Activated T-helper 17 cell treated with anti-CD3 and anti-CD28 coated beads, Interleukin-2, amount 50 U/mL, for 72 hours (primary cell): Measurements from ENCODE around the gene ZYG11A. TPM values are rescaled to one million over a fixed set of nuclear protein-coding genes. Genes with fewer than 3 reads are reported as not detected.
A peak's percentile ranks its signal among the peaks of the same experiment; 100 is the strongest.
"Not testable (repeated sequence)": the region's sequence is repeated elsewhere in the genome, so short reads cannot be mapped to it uniquely, and the experiment has no call there.

ENCODE experiments used
- ATAC-seq: fragments of 150-1000 bp; cut with Tn5 transposase; replicated peaks from 2 replicates; pipeline ENCODE4 v1.10.0; 2021; ENCODE audit warnings: mild to moderate bottlenecking, moderate library complexity
- H3K27ac Mint-ChIP-seq: one replicate; pipeline ENCODE4 v1.8.0; 2022; ENCODE audit warnings: mixed read lengths
- H3K27me3 Mint-ChIP-seq: one replicate; pipeline ENCODE4 v1.8.0; 2022; ENCODE audit warnings: mixed read lengths
- H3K36me3 Mint-ChIP-seq: one replicate; pipeline ENCODE4 v1.8.0; 2022; ENCODE audit warnings: low read depth, mild to moderate bottlenecking, mixed read lengths
- H3K4me1 Mint-ChIP-seq: one replicate; pipeline ENCODE4 v1.8.0; 2022; ENCODE audit warnings: mixed read lengths
- H3K4me3 Mint-ChIP-seq: one replicate; pipeline ENCODE4 v1.8.0; 2022; ENCODE audit warnings: mild to moderate bottlenecking, mixed read lengths
- H3K9me3 Mint-ChIP-seq: one replicate; pipeline ENCODE4 v1.8.0; 2022; ENCODE audit warnings: mixed read lengths
- total RNA-seq, 2 donors: library from RNA; stranded (reverse); gene quantifications; one replicate each; pipeline ENCODE4 v1.2.3, GENCODE V29; 2022

ZYG11A gene
- under 1 TPM; 0.13 to 0.26 TPM for total RNA-seq

GRCh38 chr1:52842643-52843310 lies at the start of gene ZYG11A:
ZYG11A (plus strand) TSS chr1:52842760; CDS start chr1:52842884, 124 bp downstream.
- Mint-ChIP-seq H3K4me1 (no peaks in the 10 kb centered on the region), H3K27ac (no peak within 1 kb of the TSS), H3K9me3 (no peaks in the 10 kb centered on the region), H3K27me3 (peaks cover 15% of the 10 kb centered on the region), H3K36me3 (peaks cover 6% of the 10 kb centered on the region), H3K4me3 (peak within 1 kb of the TSS; percentile 60)
- ATAC-seq, result peak; percentile 92

- not testable (repeated sequence) for H3K27ac Mint-ChIP-seq, H3K27me3 Mint-ChIP-seq, H3K4me3 Mint-ChIP-seq, H3K4me1 Mint-ChIP-seq, ATAC-seq, H3K9me3 Mint-ChIP-seq
- peaks cover 47% of the 10 kb centered on the region for H3K36me3 Mint-ChIP-seq
These were observed 48.8 kb upstream of the ZYG11A start for GRCh38 chr1:52793717-52794116.

GRCh38 chr1:52795464-52795863 lies 47.1 kb upstream of the ZYG11A start:
- ATAC-seq, result no peak

GRCh38 chr1:52798331-52798730 lies 44.2 kb upstream of the ZYG11A start:
- Mint-ChIP-seq H3K27ac (no peak overlapping the region), H3K27me3 (no peaks in the 10 kb centered on the region), H3K4me1 (no peaks in the 10 kb centered on the region), H3K36me3 (peaks cover 35% of the 10 kb centered on the region), H3K9me3 (no peaks in the 10 kb centered on the region), H3K4me3 (no peak overlapping the region)
- ATAC-seq, result no peak

More at GRCh38 chr1:52795464-52795863, 47.1 kb upstream of the ZYG11A start:
- Mint-ChIP-seq H3K27me3 (no peaks in the 10 kb centered on the region), H3K4me3 (no peak overlapping the region), H3K9me3 (no peaks in the 10 kb centered on the region), H3K27ac (no peak overlapping the region), H3K4me1 (peaks cover 5% of the 10 kb centered on the region), H3K36me3 (peaks cover 36% of the 10 kb centered on the region)

- H3K27me3 Mint-ChIP-seq, result no peaks in the 10 kb centered on the region
- H3K4me1 Mint-ChIP-seq, result no peaks in the 10 kb centered on the region
- no peak for ATAC-seq
- H3K27ac Mint-ChIP-seq, result no peak overlapping the region
- H3K4me3 Mint-ChIP-seq, result no peak overlapping the region
- peaks cover 32% of the 10 kb centered on the region for H3K36me3 Mint-ChIP-seq
- no peaks in the 10 kb centered on the region for H3K9me3 Mint-ChIP-seq
These were observed 41.5 kb upstream of the ZYG11A start for GRCh38 chr1:52801011-52801410.

GRCh38 chr1:52804083-52804482 lies 38.5 kb upstream of the ZYG11A start:
- H3K4me1 Mint-ChIP-seq, H3K4me3 Mint-ChIP-seq, H3K9me3 Mint-ChIP-seq, H3K27me3 Mint-ChIP-seq, H3K27ac Mint-ChIP-seq, ATAC-seq: not testable (repeated sequence)
- peaks cover 31% of the 10 kb centered on the region for H3K36me3 Mint-ChIP-seq

GRCh38 chr1:52814465-52814864 lies 28.1 kb upstream of the ZYG11A start:
- H3K4me1 Mint-ChIP-seq, result peaks cover 4% of the 10 kb centered on the region
- no peaks in the 10 kb centered on the region for H3K27me3 Mint-ChIP-seq
- no peak overlapping the region for H3K27ac Mint-ChIP-seq
- ATAC-seq, result no peak
- H3K4me3 Mint-ChIP-seq, result no peak overlapping the region
- no peaks in the 10 kb centered on the region for H3K9me3 Mint-ChIP-seq
- peaks cover 58% of the 10 kb centered on the region for H3K36me3 Mint-ChIP-seq

GRCh38 chr1:52820830-52821229 lies 21.7 kb upstream of the ZYG11A start:
- H3K36me3 Mint-ChIP-seq, result peaks cover 45% of the 10 kb centered on the region
- not testable (repeated sequence) for H3K4me1 Mint-ChIP-seq, H3K27me3 Mint-ChIP-seq, H3K27ac Mint-ChIP-seq, ATAC-seq, H3K9me3 Mint-ChIP-seq, H3K4me3 Mint-ChIP-seq

GRCh38 chr1:52825868-52826267 lies 16.7 kb upstream of the ZYG11A start:
- H3K4me3 Mint-ChIP-seq, result no peak overlapping the region
- no peaks in the 10 kb centered on the region for H3K9me3 Mint-ChIP-seq
- no peaks in the 10 kb centered on the region for H3K4me1 Mint-ChIP-seq
- H3K27ac Mint-ChIP-seq, result no peak overlapping the region
- peaks cover 14% of the 10 kb centered on the region for H3K36me3 Mint-ChIP-seq
- H3K27me3 Mint-ChIP-seq, result no peaks in the 10 kb centered on the region
- no peak for ATAC-seq

GRCh38 chr1:52834798-52835197 lies 7.8 kb upstream of the ZYG11A start:
- Mint-ChIP-seq H3K9me3 (no peaks in the 10 kb centered on the region), H3K4me3 (no peak overlapping the region), H3K27ac (no peak overlapping the region), H3K4me1 (no peaks in the 10 kb centered on the region), H3K36me3 (no peaks in the 10 kb centered on the region), H3K27me3 (peaks cover 4% of the 10 kb centered on the region)
- no peak for ATAC-seq

GRCh38 chr1:52836035-52836434 lies 6.5 kb upstream of the ZYG11A start:
- Mint-ChIP-seq H3K4me3 (no peak overlapping the region), H3K36me3 (no peaks in the 10 kb centered on the region), H3K27ac (no peak overlapping the region), H3K27me3 (peaks cover 4% of the 10 kb centered on the region), H3K9me3 (no peaks in the 10 kb centered on the region), H3K4me1 (no peaks in the 10 kb centered on the region)
- ATAC-seq, result no peak

- not testable (repeated sequence) for H3K36me3 Mint-ChIP-seq, ATAC-seq, H3K9me3 Mint-ChIP-seq, H3K27ac Mint-ChIP-seq, H3K4me1 Mint-ChIP-seq, H3K4me3 Mint-ChIP-seq
- H3K27me3 Mint-ChIP-seq, result peaks cover 12% of the 10 kb centered on the region
These were observed 3.4 kb upstream of the ZYG11A start for GRCh38 chr1:52839175-52839574.

GRCh38 chr1:52845119-52845518 lies 2.6 kb downstream of the ZYG11A start:
- not testable (repeated sequence) for H3K27ac Mint-ChIP-seq, H3K4me1 Mint-ChIP-seq, H3K9me3 Mint-ChIP-seq, H3K36me3 Mint-ChIP-seq, ATAC-seq, H3K4me3 Mint-ChIP-seq
- H3K27me3 Mint-ChIP-seq, result peaks cover 22% of the 10 kb centered on the region

GRCh38 chr1:52848423-52848822 lies 5.9 kb downstream of the ZYG11A start:
- Mint-ChIP-seq H3K4me3 (no peak overlapping the region), H3K36me3 (peaks cover 6% of the 10 kb centered on the region), H3K27ac (no peak overlapping the region), H3K4me1 (no peaks in the 10 kb centered on the region), H3K9me3 (no peaks in the 10 kb centered on the region), H3K27me3 (peaks cover 26% of the 10 kb centered on the region)
- ATAC-seq, result no peak

GRCh38 chr1:52850951-52851350 lies 8.4 kb downstream of the ZYG11A start:
- Mint-ChIP-seq H3K27me3 (peaks cover 14% of the 10 kb centered on the region), H3K36me3 (no peaks in the 10 kb centered on the region), H3K9me3 (no peaks in the 10 kb centered on the region), H3K27ac (no peak overlapping the region), H3K4me3 (no peak overlapping the region), H3K4me1 (no peaks in the 10 kb centered on the region)
- no peak for ATAC-seq

- Mint-ChIP-seq H3K36me3 (no peaks in the 10 kb centered on the region), H3K4me1 (no peaks in the 10 kb centered on the region), H3K4me3 (no peak overlapping the region), H3K27me3 (peaks cover 13% of the 10 kb centered on the region), H3K9me3 (no peaks in the 10 kb centered on the region), H3K27ac (no peak overlapping the region)
- no peak for ATAC-seq
These were observed 10.3 kb downstream of the ZYG11A start for GRCh38 chr1:52852854-52853253.
